IPS DF 4.7 (cell line): Measurements from ENCODE around the gene IL11.
"Not testable (repeated sequence)": the region's sequence is repeated elsewhere in the genome, so short reads cannot be mapped to it uniquely, and the experiment has no call there.

Experiments used
- DNase-seq: peaks from one replicate; pipeline ENCODE4 v3.0.0-alpha.2; 2013; ENCODE audit warnings: low spot score; ENCODE audit errors: extremely low read depth

The IL11 gene

DNA sequence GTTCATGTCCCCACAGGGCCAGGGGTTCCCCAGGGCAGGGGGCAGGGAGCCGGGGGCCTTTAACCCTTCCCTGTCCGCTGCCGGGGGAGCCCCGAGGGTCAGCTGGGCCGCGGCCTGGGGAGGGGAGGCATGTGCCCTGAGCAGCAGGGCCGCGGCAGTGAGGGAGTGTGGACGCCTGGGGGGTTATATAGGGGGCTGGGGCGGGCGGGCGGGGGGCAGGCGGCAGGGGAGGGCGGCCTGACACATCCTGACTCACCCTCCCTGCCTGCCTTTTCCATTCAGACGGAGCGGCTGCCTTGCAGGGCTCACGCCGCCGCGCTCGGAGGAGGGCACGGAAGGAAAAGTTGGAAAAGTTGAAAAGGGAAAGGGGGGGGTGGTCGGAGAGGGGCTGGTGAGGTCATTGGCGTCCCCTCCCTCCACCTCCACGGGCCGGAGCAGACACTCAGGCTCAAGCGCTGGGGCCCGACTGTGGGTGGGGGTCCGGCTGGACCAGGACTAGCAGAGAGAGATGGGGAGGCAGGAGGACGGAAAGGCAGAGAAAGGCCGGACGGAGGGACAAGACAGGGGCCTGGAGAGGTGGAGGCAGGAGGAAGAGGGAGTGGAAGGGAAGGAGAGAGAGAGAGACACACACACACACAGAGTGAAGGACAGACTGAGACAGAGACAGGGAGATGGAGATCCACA, at the start of gene IL11:
TSS of gene IL11 (minus strand) at position 159 of the 684 bp plus-strand sequence. CDS start at position 6, 153 bp downstream.
- no peak for DNase-seq

DNA sequence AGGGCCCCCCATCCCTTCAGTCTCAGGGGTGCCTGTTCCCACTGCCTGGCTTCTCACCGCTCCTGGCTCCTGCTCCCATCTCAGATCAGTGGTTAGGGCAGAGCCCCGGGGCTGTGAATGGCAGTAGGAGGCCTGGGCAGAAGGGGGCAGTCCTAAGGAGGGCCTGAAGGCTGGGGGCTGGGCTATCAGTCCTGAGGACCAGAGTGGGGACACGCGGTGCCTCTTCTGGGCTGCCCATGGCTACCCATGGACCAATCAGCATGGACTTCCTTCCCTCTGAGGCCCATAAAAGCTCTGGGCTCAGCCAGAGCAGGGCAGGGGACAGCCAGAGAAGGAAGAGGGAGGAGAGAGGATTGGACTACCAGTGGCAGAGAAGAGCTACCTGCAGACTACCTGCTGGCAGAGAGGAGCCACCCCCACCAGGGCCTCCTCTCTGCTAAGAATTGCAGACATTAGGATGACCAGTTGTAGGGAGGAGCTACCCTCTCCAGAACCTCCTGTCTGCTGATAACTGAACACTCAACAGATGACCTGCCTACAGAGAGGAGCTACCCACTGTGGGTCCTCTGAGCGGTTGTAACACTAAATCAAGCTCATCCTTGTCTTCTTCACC, 49.5 kb upstream of the IL11 start:
- no peak for DNase-seq

DNA sequence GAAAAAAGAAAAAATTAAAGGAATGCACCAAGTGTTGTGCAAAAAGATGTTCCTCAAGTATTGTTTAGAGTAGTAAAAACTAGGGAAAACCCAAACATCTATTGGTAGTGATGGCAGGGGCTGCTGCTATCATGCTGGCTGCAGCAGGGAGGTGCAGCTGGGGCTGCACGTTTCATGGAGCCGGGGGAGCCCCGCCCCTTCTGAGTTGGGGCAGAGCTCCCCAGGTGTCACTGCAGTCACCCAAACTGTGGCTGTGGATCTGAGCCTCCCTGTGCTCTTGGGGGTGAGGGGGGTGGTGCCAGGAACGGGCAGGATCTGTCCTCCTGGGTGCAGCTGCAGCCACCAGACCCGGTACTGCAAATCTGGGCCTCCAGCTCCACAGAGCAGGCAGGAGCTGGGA, 48.8 kb upstream of the IL11 start:
- no peak for DNase-seq

DNA sequence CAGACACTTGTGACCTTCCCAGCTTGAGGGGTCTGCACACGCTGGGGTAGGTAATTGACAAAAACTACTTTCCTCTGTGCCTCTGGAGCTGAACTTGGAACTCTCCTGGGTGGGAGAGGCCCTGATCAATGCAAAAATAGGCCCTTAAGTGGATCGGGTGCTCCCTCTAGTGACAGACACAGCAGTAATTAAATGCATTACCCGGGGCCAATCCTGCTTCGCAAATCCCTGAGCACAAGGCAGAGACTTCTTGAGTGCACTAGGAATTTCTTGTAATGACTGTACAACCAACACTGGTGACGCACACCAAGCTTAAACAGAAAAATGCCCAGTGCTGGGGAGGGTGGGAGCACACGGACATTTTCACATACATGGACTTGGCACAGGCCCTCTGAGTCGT, 47.9 kb upstream of the IL11 start:
- no peak for DNase-seq

DNA sequence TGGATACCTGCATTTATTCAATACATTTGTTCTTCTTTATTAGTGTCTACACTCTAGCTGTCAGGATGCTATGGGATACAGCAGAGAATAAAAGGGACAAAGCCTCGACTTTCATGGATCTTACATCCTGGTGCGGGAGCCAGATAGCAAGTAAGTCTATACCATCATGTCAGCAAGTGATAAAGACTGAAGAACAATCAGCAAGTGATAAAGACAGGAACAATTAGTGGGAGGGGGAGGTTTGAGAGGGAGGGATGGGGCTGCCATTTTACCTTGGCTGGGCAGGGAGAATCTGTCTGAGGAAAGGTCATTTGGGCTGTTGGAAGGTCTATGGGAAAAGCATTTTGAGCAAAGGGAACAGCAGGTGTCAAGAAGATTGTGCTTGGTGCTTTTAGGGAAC, 39.9 kb upstream of the IL11 start:
- DNase-seq, result no peak

DNA sequence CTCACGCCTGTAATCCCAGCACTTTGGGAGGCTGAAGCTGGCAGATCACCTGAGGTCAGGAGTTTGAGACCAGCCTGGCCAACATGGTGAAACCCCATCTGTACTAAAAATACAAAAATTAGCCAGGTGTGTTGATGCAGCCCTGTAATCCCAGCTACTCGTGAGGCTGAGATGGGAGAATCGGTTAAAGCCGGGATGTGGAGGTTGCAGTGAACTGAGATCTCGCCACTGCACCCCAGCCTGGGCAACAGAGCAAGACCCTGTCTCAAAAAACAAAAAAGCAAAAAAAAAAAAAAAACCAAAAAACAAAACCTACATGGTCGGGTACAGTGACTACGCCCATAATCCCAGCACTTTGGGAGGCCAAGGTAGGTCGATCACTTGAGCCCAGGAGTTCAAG, 38.9 kb upstream of the IL11 start:
- DNase-seq, result not testable (repeated sequence)

DNA sequence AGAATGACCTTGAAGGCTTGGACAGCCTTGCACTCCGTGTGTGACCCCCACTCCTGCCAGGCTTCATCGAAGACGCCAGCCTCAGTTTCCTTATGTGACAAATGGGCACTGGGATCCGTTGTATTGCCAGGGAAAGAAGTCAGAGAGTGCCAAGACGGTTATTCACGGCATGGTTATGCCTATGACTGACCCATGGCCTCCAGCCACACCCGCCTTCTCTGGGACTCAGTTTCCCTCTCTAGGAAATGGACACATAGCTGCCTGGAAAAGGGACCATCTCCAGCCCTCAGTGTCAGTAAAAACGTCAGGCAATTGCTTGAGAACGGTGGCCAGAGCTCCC, 38.2 kb upstream of the IL11 start:
- DNase-seq, result no peak

DNA sequence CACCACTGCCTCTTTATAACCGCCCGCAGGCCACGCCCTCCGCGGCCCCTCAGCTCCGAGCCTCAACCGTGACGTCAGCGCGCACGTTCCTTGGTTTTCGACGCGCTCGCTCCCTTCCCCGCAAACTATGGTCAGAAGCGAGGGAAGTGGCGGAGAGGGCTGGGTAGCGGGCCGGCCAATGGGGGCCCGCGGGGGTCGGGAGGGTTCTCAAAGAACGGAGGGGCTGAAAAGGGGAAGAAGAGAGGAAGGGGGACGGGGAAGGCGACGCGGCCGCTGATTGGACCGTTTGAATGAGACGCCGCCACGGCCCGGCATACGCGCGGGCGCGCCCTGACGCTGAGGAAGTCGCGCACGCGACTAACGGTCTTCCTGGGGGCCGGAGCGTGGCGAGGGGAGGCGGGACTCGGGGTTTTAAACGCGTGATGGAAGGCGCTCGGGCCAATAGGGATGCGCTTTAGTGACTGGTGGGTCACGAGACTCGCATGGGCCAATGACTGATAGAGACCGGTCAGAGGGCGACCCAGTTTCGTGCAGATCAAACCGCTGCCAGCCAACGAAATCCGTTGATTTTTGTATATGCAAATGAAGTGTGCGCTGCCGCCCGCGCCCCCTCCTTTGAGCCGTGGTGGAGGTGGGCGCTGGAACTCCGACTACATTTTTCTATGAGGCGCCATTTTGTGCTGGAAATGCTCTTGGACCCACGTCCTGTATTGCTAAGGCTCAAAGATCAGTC, 37.7 kb upstream of the IL11 start:
- DNase-seq, result peak; percentile 95

DNA sequence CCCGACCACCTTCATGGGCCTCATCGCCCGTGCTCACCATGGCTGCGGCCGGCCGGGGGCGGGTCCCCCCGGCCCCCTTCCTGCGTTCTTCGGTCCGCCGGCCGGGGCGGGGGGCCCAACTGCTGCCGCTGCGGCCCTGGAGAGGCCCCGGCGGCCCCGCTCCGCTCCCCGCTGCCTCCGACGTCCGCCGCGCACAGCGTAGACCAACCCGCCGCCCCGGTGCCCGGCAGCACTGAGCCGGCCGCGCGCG, 37.2 kb upstream of the IL11 start, which contains the start of gene UBE2S:
TSS of gene UBE2S (minus strand) at position 239 of the 250 bp plus-strand sequence. CDS start at position 40, 199 bp downstream.
- not testable (repeated sequence) for DNase-seq

DNA sequence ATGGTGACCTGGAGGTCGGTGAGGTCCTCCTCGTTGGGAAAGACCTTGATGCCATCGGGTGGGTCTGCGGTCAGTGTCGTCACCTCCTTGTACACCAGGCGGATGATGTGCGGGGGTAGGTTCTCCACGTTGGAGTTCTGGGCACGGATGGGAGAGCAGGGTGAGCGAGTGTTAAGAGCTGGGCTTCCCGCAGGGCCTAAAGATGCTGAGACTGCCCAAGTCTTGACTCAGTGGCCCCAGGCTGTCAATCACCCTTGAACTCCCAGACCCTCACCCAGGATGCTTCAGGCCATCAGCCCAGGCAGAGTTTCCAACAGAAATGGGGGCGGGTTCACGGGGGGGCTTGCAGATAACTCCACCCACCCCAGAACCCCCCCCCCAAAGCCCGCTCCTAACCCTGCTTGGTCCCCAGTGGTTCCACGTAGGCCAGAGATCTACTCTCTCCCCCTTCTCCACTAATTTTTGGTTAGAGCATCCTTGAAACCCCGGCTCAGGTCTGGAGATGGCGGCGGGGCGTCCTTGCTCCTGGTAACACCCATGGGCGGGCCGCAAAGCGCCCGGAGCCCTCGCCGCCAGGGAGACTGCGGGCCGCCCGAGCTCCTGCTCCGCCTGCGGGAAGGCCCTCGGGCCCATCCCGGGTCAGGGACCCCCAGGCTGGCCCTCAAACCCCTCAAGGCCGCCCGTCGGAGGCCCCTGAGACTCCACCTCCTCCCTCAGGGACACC, 36.7 kb upstream of the IL11 start:
- DNase-seq, result no peak

DNA sequence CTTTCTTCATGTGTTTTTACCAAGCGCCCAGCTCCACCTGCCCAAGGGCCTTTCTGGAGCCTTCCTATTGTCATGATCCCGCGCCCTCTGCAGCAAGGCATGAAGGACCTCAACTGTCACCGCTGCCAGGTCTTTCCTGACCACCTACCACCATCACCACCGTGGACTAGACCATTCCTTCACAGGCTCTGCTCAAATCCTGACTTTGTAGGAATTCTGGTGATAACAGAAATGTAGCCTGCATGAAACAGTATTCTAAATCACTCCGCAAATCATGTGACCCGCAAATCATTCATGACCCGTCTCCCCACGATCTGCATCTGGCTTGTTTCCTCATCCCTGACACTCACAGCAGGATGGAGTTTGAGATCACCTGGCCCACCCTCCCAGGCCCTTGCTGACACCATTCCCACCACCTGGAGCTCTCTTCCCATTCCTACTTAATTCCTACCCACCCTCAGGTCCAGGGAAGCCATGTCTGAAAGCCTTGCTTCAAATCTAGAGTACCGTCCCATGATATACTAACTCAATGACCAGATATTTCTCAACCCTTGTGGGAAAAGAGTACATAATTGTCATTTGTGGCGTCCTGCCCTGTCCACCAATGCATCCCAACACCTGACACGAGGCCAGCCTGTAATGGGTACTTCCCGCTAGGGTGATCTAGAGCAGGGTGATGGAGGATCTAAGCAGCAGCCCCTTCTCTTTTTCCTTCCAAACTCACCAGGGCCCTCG, 36.0 kb upstream of the IL11 start:
- DNase-seq, result no peak

DNA sequence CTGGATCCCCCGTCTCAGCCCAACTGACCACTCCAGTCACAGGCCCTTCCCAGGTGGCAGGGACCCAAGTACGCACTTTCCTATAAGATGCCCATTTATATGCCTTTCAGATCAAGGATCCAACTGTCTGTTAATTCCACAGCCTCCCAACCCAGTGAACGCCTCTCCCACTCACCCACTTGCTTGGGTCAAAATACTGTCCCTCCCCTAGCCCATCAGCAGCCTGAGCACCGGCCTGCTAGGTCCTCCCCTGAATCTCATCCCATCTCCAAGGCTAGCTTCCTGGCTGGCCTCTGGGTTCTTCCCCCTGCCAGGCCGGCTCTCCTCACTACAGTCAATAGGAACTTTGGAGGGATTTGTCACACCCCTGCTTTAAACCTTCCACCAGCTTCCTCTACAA, 35.4 kb upstream of the IL11 start:
- no peak for DNase-seq

DNA sequence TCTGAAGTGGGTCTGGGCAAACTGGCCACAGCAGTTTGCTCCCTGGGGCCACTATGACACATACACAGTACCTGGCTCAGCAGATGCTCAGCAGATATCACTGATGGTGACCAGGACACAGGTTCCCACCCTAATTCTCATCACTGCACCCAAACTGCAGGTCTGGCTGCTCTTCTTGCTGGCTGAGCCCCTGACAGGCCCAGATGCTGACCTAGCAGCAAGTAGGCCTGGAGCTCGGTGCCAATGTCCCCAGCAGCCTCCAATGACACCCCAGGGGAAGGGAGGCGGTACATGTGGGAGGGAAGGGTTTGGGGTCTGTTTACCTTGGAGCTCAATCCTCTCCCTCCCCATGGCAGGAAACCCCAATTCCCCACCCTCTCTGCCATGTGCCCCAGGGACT, 32.2 kb upstream of the IL11 start:
- DNase-seq, result no peak

DNA sequence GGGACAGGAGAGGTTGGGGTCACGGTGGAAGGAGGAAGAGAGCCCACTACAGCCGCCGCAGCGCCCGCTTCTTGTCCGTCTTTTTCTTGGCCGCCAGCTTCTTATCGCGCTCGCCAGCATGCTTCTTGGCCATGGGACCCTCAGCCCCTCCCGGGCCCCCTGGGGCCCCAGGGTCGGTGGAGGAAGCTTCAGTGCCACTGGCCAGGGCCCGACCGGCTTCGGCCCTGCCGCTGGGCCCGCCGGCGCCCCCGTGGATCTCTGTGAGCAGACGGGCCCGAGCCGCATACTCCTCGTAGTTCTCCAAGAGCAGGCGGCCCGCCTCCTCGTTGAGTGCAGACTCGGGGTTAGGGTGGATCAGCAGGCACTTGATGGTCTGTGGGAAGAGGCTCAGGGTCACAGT, 31.1 kb upstream of the IL11 start:
- DNase-seq, result not testable (repeated sequence)

DNA sequence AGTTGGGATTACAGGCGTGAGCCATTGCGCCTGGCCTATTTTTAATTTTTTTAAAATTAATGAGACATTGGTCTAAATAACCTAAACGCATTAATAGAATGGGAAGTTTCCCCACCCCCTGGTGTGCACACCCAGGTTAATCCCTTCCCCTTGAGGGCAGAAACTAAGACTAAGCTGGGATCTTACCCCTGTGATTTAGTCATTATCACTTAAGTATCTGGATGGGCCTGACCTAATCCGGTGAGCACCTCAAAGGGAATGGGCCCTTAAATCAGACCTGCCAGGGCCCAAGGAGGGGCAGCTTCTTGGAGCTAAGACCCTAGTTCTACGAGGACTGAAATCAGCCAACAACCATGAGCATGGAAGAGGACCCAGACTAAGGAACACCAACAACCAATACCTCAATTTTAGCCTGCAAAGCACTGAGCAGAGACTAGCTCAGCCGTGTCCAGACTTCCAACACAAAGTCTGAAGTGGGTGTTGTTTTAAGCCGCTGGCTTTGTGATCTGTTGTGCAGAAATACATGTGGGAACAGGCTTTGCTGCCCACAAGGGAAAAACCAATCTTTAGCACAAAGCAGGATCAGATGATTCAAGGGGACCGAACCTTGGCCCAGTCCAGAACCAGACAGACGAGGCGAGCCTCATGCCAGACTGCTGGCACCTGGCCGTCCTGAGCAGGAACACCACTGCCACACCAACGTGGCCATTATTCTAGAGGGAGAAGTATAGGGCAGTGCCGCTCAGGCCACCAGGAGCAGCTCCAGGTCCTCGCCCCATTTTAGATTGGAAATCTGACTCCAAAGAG, 30.2 kb upstream of the IL11 start:
- DNase-seq, result no peak

DNA sequence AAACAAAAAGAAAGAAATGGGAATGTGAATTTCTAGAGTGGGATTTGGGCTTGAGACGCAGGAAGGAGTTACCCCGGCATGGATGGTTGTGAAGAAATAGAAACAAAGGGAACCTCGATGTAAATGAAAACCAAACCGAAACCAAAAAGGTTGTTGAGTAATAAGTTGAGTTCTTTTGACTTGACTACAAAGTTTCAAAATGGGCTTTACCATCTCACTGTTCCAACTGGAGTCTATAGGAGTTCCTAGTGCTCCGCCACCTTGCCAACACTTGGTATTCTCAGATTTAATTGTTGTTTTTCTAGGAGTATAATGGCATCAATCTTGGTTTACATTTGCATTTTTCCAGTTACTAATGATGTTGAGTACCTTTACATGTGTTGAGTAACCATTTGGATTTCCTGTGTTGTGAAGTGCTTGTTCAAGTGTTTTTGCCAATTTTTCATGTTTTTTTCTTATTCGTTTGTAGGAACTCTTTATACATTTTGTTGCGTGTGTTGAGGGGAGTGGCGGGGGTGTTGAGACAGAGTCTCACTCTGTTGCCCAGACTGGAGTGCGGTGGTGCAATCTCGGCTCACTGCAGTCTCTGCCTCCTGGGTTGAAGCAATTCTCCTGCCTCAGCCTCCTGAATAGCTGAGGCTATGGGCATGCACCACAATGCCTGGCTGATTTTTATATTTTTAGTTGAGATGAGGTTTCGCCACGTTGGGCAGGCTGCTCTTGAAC, 28.1 kb upstream of the IL11 start:
- DNase-seq, result no peak

DNA sequence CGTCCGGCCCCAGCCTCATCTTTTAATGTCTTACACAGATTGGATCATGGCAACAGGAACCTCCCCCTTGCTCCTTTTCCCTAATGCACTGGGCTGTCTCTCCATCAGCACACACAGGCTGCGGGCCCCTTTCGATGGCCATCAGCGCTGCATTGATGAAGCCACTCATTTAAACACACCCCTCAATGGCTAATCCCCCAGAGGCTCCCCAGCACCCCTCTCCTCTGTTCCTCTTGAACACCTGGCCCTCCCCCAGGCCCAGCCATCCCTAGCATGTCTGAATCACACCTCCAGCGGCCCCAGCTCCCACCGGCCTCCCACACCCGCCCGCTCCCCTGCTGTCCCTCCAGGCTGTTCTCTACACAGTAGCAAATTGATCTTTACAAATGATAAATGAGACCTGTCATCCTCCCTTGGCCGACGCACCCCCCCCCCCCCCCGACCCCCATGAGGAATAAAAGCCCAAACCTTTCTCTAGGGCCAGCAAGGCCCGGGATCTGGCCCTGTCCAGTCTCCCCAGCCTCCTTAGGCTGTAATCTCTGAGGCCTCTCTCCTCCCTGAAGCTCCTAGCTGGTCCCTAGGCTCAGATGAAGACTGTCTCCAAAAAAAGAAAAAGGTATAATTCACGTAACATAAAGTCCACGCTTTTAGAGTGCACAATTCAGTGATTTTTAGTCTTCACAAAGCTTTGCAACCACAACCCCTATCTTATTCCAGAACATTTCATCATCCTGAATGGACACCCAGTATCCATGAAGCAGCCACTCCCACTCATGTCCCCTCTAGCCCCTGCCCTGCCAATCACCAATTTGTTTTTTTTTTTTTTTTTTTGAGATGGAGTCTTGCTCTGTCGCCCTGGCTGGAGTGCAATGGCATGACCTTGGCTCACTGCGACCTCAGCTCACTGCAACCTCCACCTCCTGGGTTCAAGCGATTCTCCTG, 22.8 kb upstream of the IL11 start:
- no peak for DNase-seq

DNA sequence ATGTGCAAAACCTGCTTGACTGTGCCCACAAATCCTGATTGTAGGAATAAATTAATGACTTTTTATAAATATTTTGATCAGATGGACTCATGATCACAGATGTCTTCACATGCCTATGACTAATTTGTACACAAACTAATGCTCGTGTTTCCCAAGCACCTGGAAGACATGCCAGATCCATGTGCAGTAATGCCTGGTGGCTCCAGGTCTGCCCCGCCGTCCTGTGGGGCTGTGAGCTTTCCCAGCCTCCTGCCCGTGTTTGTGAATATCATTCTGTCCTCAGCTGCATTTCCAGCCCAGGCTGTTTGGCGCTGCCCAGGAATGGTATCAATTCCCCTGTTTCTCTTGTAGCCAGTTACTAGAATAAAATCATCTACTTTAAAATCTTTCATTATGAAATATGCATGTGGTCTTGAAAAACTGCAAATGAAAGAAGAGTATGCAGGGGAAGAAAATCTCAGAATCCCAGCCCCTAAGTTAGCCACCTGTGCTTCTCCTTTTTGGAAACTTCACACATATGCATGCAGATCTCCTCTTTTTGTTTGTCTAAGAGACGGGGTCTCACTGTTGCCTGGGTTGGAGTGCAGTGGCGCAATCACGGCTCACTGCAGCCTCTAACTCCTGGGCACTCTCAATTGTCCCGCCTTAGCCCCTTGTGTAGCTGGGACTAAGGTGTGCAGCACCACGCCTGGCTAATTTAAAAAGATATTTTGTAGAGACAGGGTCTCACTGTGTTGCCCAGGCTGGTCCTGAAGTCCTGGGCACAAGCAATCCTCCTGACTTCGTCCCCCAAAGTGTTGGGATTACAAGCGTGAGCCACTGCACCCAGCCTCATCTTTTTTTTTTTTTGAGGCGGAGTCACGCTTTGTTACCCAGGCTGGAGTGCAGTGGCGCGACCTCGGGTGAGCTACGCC, 21.7 kb upstream of the IL11 start:
- DNase-seq, result no peak
